Right lobe of liver (tissue), 4 donors: ENCODE data around the gene APBA3.

Experiments
- POLR2A ChIP-seq: fragments of 450-650 bp; IDR thresholded peaks from one replicate; pipeline ENCODE4 v1.6.1; 2017; ENCODE audit warnings: antibody characterized with exemption, mild to moderate bottlenecking
- TF ChIP-seq, protein P1 (sequence below), 4 donors: fragments of 200-600 bp in 3 of 4; fragments of 450-650 bp in 1 of 4; IDR thresholded peaks; one replicate each; pipeline versions ENCODE4 v1.5.1 to v1.8.0; 2016 to 2022; ENCODE audit warnings: antibody characterized with exemption in 4 of 4, mild to moderate bottlenecking in 2 of 4
- donor health status: DM: no; HTN: no; CAD: no.
- donor health status: DM: no; HTN: no; CAD: no.
- donor health status: DM: no; HTN: yes; CAD: no.

DNA sequence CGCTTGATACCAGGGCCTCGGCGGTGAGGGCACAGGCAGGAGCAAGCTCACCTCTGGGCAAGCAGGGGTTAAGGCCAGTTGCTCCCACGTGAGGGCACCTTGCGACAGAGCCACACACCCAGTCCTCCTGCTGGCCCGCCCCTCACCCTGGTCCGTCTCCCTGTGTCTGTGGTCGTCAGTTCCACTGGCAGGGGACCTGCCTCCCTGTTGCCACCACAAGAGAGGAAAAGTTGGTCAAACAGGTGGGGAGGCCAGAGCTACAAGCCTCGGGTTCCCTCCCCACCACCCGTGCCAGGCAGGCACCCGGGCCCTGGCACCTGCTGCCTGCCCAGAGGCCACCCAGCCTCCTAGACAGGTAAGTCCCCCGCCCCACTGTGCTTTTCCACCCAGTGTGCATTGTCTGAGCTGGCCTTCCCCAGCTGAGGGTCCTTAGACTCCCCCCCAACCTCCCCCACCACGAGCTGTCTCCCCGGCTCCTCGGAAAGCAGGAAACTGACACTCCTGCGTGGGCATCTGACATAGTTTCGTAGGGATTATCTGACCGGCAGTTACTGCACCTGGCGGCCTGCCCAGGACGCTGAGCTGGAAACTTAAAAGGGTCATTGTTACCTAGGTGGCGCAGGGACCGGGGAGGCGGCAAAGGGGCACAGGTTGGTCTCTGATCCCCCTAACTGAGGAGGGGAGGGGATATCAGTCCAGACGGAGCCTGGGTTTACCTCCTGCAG is 53.1 kb downstream of the APBA3 start, which contains the start of gene TJP3:
- peak; percentile 56 for TF ChIP-seq POLR2A
- TF ChIP-seq, protein P1, sequence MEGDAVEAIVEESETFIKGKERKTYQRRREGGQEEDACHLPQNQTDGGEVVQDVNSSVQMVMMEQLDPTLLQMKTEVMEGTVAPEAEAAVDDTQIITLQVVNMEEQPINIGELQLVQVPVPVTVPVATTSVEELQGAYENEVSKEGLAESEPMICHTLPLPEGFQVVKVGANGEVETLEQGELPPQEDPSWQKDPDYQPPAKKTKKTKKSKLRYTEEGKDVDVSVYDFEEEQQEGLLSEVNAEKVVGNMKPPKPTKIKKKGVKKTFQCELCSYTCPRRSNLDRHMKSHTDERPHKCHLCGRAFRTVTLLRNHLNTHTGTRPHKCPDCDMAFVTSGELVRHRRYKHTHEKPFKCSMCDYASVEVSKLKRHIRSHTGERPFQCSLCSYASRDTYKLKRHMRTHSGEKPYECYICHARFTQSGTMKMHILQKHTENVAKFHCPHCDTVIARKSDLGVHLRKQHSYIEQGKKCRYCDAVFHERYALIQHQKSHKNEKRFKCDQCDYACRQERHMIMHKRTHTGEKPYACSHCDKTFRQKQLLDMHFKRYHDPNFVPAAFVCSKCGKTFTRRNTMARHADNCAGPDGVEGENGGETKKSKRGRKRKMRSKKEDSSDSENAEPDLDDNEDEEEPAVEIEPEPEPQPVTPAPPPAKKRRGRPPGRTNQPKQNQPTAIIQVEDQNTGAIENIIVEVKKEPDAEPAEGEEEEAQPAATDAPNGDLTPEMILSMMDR (IDR thresholded peaks at IDR 0.05) = no peak
